NCI-H2171 treated with DMSO at 0.1 percent for 48 hours (cell line): Measurements from ENCODE around the gene SYT2.
"Not testable (repeated sequence)": the region's sequence is repeated elsewhere in the genome, so short reads cannot be mapped to it uniquely, and the experiment has no call there.

Experiments
- DNase-seq: peaks from one replicate; lab custom pipeline; 2025; lab: John Stamatoyannopoulos, UW

Gene SYT2

DNA sequence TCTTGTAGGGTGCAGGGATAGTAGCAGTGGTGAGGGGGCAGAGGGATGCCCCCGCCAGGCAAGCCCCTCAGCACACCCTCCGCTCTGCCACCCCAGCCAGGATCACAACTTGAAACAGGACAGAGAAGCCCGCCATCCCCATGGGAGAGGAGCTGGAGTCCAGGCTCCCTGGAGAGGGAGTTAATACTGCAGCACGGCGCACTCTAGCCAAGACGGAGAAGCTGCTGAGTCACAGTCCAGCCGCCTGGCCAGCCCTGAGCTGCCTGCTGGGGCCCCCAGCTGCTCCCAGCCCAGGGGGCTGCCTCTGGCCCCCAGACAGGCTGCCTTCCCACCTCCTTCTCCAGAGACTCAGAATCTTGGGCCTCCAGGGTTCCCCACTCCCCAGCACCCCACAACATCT, 87.2 kb downstream of the SYT2 start:
- no peak for DNase-seq

DNA sequence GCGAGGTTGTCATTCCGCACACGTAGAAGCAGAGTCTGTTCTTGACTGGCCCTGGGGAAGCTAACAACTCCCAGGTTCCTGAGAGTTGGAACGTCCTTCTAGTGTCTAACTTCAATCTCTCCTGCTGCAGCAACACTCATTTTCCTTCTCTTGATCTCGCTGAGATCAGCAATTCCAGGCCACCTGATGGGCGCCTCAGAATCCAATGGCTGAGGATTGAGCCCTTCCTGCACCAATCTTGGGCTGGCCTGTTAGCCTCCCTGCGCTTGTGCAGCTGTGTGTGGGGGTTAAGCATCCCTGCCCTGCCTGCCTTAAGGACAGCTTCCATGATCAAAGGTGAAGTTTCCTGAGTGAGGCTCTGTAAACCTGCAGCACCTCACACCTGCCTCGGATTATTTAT, 87.9 kb downstream of the SYT2 start:
- no peak for DNase-seq

DNA sequence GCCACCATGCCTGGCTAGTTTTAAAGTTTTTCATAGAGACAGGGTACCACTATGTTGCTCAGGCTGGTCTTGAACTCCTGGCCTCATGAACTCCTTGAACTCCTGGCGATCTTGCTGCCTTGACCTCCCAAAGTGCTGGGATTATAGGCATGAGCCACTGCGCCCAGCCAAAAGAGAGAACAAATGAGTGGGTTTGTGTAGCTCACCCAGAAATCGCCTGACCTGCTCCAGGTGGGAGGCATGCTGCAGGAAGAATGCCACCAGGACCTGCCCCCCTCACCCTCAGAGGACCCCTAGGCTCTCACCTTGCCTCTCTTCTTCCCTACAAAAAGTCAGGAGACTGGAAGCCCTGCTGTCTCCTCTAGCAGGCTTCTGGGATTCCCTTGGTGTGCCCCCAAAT, 88.8 kb downstream of the SYT2 start:
- no peak for DNase-seq

DNA sequence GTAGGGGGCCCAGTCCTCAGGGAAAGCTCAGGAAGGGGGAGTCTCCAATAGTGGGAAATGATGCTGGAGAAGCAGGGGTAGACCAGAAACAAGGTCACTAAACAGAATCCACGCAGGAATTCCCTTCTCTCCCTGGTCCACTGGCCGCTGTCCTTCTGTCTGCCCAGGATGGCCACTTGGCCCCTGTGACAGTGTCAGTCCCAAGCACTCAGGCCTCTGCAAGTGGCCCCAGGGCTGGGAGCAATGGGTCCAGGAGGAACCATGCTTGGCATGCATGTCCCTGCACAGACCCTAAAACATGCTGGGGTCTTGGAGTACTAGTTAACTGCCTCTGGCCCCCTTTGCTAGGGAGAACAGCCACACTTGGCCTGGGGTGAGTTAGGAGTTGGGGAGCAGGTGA, 90.2 kb downstream of the SYT2 start:
- not testable (repeated sequence) for DNase-seq

DNA sequence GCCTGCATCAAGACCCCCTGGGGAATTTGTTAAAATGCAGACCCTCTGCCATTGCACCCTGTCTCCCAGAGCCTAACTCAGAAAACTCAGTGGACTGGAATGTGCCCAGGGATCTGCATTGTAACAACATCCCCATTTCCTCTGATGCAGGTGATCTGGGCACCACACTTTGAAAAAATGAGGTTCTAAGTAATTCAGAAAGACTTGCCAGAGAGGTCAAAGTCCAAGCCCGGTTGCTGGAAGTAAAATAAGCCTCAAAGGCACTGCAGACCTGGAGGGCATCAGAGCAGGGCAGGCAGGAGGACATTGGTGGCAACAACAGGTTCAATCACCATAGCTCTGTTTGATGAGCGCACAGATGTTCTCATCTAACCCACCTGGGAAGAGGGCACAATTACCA, 90.7 kb downstream of the SYT2 start:
- DNase-seq: no peak

DNA sequence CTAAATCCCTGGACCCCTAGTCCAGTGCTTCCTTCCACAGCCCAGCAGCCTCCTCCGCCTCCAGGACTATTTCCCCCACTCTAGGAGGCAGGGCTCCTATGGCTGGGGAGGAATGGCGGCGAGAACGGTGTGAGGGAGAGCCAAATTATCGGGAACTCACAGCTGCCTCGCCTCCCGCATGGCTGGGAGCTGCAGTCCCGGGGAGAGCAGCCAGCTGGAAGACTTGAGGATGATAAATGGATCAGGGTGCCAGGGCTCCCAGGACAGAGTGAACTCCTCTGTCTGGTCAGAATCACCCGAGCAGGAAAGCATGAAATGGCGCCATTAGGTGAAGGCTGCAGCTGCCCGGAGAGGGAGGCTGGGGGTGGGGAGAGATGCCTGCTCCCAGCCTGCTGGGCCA, 91.2 kb downstream of the SYT2 start:
- DNase-seq: not testable (repeated sequence)

DNA sequence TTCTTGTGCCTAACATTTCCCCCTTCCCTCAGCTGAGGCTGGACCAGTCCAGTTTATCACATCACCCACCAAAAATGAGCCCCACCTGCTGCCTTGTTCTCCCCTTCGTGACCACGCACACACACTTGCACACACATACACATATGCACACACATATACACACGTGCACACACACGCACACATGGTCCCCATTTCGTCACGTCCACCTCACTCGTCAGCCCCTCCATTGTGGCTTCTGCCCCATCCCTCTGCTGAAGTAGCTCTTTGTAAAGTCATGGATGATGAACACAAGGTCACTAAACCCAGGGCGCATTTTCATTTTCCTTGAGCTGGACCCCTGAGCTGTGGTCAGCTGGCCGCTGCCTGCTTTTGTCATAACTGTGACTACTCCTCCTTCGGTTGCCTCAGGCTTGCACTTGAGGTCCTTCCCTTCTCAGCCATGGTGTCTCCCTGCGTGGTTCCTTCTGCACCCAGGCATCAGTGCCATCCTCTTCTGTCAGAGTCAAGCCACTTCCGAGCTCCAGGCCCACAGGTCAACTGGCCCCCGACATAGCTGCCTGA, 93.8 kb downstream of the SYT2 start:
- DNase-seq: no peak

DNA sequence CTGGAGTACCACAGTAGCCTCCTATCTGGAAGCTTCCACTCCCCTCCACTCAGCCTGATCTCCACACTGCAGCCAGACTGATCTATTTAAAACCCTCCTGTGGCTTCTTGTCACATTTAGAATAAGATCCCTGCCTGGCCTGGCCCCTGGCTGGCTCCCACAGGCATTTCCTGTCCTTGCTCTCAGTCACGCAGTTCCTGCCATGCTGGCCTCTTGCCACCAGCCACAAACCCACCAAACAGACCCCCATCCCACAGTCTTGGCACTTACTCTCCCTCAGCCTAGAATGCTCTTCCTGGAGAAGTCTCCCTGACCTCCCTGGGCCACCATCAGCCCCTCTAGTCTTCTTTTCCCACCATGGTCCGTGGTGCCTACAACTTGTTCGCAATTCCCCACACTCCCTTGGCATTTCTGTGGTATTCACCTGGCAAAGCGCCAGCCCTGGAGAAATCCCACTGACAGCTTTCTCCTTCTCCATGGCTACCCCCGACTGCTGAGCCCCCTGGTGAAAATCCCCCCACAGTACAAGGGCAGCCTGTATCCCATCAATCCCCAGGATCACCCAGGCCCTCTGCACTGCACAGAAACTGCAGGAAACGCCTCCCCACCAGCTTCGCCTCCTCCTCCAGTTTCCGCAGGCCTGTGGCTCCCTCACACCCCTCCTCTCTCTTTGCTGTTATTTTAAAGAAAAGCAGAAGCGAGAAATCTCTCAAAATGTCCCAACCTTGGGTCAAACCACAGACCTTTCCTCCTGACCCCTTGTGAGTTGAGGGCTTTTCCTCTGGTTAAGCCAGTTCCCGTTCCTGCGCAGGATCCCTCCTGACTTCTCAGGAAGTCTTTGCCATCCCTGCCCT, 94.5 kb downstream of the SYT2 start:
- no peak for DNase-seq

DNA sequence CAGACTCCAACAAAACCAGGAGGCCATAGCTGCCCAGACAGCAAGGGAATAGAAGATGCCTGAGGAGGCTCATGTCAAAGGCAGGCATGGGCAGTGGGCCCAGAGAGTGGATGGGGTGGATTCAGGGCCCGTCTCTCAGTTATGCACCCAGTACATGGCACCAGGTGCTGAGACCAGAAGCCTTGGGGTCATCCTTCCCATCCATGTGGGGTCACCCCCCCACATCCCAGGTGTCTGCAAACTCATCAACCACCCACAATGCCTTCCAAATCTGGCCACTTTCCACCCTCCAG, 95.1 kb downstream of the SYT2 start:
- DNase-seq: not testable (repeated sequence)

DNA sequence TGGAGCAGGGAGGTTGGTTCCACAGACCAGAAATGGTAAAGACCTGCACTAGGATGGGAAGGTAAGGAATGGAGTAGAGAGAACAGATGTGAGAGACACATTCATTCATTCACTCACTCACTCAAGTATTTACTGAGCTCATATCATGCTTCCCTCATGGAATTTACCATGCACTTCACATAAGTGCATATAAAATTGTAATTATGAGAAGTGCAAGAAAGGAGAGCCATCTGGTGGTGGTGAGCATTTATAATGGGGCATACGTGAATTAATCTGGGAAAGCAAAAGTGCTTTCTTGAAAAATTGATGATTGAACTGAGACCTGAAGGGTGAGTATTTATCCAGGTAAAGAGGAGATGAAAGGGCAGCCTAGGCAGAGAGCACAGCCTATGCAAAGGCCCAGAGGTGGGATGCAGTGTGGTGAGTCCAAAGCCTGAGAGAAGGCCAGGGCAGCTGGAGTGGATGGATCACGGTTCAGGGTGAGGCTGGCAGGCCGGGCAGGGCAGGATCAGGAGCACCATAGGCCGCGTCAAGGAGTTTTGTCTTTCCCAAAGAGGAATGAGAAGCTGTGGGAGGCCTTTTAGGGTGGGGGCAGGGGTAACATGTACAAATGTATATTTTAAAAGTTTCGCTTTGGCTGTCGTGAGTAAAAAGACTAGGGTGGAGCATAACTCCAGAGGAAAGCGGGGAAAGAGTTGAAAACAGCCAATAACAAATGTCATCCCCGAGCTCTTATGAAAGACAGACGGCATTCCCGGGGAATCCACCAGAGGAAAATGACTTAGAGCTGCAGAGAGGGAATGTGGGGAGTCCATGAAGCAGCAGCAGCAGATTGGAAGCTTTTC, 95.7 kb downstream of the SYT2 start:
- peak; percentile 18 for DNase-seq

DNA sequence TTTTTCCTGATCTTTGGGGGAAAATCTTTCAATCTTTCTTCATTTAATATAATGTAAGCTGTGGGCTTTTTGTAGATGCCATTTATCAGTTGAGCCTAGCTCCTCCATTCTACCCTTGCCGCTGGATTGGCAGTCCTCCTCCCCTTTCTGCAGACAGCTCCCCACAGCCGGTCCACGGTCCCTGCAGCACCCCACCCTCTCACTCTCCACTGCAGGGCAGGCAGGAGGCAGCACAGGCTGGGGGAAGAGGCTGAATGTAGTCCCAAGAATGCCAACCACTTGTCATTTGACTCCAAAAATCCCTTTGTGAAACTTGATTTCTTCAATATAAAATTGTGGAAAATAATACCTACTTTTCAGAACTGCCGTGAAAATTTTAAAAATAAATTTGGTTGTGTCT, 96.7 kb downstream of the SYT2 start:
- DNase-seq: no peak

DNA sequence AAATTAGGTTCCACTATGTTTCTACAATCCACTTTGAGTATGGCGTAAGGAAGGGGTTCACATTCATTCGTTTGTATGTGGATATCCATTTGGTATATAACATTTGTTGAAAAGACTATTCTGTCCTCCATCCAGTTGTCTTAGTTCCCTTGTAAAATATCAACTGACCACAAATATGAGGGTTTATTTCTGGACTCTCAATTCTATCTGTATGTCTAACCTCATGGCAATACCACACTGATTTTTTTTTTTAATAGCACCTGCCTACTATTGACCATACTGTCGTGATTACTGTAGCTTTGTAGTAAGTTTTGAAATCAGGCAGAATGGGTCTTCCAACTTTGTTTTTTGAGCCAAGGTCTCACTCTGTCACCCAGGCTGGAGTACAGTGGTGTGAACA, 98.2 kb downstream of the SYT2 start:
- DNase-seq: not testable (repeated sequence)

DNA sequence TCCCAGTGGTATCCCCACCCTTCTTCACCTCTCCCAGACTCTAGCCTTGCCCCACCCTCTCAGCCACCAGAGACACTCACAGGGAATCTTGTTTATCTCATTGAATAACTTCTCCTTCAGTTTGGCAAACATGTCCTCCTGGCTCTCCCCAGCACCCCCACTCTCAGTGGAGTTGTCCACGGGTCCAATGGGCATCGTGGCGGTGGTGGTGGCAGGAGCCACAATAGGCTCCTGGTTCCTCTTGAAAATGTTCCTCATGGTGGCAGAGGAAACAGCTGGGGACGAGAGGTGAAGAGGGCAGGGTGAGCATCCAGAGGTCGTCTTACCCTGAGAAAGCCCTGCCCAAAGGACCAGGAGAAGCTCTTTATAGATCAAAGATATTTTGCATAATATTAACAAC, 104.7 kb downstream of the SYT2 start:
- no peak for DNase-seq

DNA sequence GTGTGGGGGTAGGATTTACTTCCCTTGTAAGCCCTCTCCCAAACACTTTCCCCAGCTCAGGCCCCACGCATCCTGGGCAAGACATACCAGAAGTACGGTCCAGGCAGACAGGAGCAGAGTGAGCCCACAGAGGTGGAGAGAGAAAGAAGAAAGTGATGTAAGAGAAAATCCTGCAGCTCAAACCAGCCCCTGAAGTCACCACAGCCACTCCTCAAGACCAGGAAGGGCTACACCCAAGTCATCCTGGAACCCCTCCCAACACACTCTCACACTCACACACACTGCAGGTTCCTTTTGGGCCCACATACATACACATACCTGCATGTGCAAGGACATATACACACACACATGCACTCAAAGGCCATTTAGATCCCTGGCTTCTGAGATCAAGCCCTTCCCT, 106.8 kb downstream of the SYT2 start:
- no peak for DNase-seq

DNA sequence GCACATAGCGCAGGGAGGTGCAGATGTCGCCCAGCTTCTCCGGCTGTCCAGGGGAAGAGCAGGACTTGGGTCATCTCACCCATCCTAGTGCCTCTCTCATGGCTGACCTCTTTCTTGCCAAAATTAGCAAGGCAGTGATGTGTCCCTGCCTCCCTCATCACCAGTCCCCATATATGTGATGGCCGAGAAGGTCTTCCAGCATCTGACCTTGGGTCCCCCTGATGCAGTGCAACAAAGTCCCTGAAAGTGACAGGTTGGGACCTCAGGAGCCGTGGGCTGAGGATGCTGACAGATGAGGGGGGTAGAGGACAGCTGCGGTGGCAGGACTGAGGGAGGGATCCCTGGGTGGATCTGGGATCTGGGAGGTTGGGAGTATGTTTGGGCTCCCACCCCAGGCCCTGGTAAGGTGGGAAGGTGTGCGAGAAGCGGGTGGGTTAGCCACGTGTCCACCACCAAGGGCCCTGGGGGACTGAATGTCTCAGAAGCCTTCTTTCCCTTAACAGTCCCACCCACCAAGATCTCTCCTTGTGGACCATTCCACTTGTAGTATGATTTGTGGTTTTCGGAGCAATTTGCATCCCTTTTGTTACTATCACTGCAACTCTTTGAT, 109.7 kb downstream of the SYT2 start:
- DNase-seq: no peak

DNA sequence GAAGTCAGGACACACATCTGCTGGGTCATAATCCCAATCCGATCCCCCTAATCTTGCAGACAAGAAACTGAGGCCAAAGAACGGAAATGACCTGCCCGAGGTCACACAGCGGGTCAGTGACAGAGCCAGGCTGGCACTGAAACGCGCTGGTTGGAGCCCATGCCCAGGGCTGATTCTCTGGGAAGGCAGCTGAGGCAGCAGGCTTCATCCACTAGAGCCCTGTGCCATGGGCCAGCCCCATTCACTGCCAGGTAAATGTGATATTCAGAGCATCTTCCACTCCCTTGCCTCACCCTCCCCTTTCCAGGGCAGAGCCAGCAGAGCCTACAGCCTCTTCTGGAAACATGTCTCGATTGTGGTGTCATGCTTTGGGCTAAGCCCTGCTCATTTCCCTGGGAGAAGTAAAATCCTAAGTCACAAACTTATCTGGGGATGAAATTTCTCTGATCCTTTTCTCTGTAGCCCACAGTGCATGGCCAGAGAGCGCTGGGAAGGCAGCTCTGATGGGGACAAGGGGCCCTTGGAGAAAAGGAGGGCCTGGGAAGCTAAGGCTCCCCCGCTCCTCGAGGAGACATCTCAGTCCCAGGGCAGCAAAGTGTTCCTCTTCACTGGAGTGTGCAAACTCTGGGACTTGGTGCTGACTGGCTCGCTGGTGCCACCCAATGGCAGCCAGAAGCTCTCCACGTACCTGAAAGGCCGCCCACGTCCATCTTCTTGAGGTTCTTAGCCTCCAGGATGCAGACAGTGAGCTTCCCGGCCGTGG, 110.4 kb downstream of the SYT2 start:
- DNase-seq: peak; percentile 62

DNA sequence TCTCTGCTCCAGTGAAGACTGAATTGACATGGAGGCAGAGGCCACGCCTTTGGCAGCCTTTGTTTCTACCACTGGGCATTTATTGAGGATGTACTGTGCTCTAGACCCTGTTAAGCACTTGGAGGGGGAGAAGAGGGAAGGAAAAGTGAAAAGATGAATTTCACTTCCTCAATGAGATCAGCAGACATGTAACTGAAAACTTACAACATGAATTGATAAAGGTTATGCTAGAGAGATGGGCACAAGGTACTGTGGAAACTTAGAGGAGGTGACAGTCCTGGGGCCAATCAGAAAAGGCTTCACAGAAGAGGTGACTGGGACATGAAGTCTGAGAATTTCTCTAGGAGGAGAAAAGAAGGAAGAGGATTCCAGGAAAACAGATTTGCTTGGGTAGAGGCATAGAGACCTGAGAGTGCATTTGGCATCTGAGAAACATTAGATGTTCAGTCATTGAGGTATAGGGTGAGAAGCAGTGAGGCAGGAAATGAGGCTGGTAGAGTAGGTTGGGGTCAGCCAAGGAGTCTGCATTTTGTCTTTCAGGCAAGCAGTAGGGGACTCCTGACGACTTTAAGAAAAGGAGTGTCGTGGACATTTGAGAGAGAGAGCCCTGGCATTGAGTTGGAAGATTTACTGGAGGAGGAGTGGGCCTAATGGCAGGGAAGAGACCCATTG, 113.0 kb downstream of the SYT2 start:
- DNase-seq: no peak

DNA sequence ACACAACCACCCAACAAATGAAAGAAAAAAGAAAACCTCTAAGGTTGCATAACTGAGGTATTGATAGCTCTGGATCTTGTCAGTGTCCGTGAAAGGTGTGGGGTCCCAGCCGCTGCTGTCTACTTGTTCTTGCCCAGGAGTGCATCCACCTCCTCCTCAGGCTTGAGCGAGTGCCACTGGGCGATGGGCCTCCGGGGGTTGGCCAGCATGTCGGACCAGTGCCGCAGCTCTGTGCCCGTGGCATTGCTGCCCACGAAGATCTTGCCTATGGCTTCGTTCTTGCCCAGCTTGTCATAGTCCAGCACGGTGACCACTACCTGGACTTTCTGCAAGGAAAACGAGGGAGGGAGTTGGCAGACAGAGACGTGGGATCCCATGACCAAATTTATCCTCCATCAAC, 113.6 kb downstream of the SYT2 start:
- no peak for DNase-seq

DNA sequence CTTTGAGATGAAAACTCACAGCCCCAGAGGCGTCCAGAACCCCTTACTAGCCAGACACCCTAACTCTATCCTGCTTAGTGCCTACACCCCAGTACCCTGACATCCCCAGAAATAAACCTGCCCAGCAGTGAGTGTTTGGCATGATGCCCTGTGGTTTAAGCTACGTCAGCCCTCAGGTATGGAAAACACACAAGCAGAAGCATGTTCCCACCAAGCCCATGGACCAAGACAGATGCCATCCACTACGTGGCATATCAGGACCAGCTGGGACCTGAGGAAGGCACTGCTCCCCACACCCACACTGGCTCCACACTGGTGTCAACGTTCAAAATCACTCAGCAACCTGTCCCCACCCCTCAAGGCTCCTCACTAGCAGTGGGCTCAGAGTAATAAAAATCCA, 116.4 kb downstream of the SYT2 start:
- peak; percentile 47 for DNase-seq

DNA sequence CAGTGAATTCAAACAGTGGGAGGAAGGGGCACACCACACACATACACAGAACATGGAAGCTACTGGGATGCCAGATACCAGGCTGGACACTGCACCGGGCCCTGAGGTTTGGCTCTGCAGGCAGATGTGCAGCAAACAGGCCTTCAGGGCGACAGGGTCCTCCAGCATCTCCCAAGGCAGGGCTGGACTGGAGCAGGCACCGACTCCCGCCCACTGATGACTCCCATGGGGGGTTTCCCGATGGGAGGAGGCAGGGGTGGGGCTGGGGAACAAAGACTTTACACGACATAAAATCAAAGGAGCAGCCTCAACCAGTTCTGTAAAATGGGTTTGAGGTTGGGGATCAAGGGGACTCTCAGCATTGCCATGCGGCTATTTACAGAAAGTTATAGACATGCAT, 118.1 kb downstream of the SYT2 start:
- no peak for DNase-seq

DNA sequence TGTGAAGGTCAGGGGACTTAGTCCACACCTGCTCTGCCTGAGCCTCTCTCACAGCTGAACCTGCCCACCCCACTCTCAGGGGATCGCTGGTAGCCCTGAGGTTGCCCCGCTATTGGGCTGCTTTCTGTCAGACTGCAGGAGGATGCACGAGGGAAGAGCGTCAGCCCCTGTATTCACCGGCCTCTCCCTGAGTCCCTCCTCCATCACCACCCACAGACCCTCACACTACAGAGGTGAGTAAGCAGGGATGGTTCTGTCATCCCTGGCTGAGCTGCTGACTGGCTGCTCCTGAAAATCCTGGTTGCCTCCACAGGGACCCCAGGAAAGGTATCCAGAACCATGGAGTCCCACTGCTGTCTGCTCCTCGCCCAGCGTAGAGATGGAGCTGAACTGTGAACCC, 118.7 kb downstream of the SYT2 start:
- DNase-seq: no peak
